GM21529 (cell line): ENCODE results near the gene DAND5.
"Not testable (repeated sequence)": the region's sequence is repeated elsewhere in the genome, so short reads cannot be mapped to it uniquely, and the experiment has no call there.

ENCODE experiments used
- ATAC-seq: cut with Tn5 transposase; IDR thresholded peaks from one replicate; pipeline ENCODE4 v1.9.1; 2021; ENCODE audit not compliant: unreplicated experiment

The DAND5 gene

GRCh38 chr19:12965017-12965811 lies 4.2 kb upstream of the DAND5 start:
- no peak for ATAC-seq

GRCh38 chr19:12965812-12966135 lies 3.6 kb upstream of the DAND5 start:
- ATAC-seq: no peak

GRCh38 chr19:12967907-12968306 lies 1.5 kb upstream of the DAND5 start:
- no peak for ATAC-seq

- no peak for ATAC-seq
These were observed 869 bp downstream of the DAND5 start for GRCh38 chr19:12970070-12970820.

- ATAC-seq: no peak
These were observed 3.9 kb downstream of the DAND5 start for GRCh38 chr19:12973236-12973635.

- ATAC-seq: no peak
These were observed 5.2 kb downstream of the DAND5 start for GRCh38 chr19:12974301-12975220.

GRCh38 chr19:12975221-12975741 lies 5.9 kb downstream of the DAND5 start:
- no peak for ATAC-seq

GRCh38 chr19:12976109-12976508 lies 6.7 kb downstream of the DAND5 start:
- not testable (repeated sequence) for ATAC-seq

GRCh38 chr19:12979974-12980373 lies 10.6 kb downstream of the DAND5 start:
- ATAC-seq: no peak

- no peak for ATAC-seq
These were observed 13.3 kb downstream of the DAND5 start for GRCh38 chr19:12982648-12983047.

- no peak for ATAC-seq
These were observed 13.7 kb downstream of the DAND5 start for GRCh38 chr19:12983091-12983490.

GRCh38 chr19:12983542-12984142 lies 14.3 kb downstream of the DAND5 start:
- no peak for ATAC-seq

- ATAC-seq: no peak
These were observed 14.8 kb downstream of the DAND5 start for GRCh38 chr19:12984143-12984627.

GRCh38 chr19:12984683-12985048 lies 15.3 kb downstream of the DAND5 start:
- no peak for ATAC-seq

GRCh38 chr19:12985049-12985776 lies 15.8 kb downstream of the DAND5 start:
- ATAC-seq: no peak

GRCh38 chr19:12986726-12987125 lies 17.4 kb downstream of the DAND5 start:
- no peak for ATAC-seq

GRCh38 chr19:12987190-12987589 lies 17.8 kb downstream of the DAND5 start:
- ATAC-seq: no peak

GRCh38 chr19:12987781-12988180 lies 18.4 kb downstream of the DAND5 start:
- no peak for ATAC-seq

- ATAC-seq: no peak
These were observed 21.1 kb downstream of the DAND5 start for GRCh38 chr19:12990431-12990830.

GRCh38 chr19:12990853-12991252 lies 21.5 kb downstream of the DAND5 start:
- no peak for ATAC-seq
